H9 (cell line): ENCODE measurements around the gene OMP. TPM values are rescaled to one million over a fixed set of nuclear protein-coding genes. Genes with fewer than 3 reads are reported as not detected.

ENCODE experiments used
- DNase-seq: peaks from one replicate; pipeline ENCODE4 v3.0.0-alpha.2; 2017
- H2AFZ ChIP-seq: one replicate; pipeline ENCODE4 v1.6.1; 2013; ENCODE audit warnings: mild to moderate bottlenecking, low read length, control low read depth, moderate library complexity
- H2AK5ac ChIP-seq: 2 replicates; pipeline ENCODE4 v1.6.1; 2013; ENCODE audit warnings: low read length, control low read depth, mixed read lengths; ENCODE audit not compliant: insufficient read length
- H2BK120ac ChIP-seq: one replicate; pipeline ENCODE4 v1.6.1; 2013; ENCODE audit warnings: low read depth, mild to moderate bottlenecking, low read length, control low read depth, inconsistent platforms; ENCODE audit not compliant: poor library complexity, severe bottlenecking
- H2BK12ac ChIP-seq: 2 replicates; pipeline ENCODE4 v1.6.1; 2013; ENCODE audit warnings: low read length, control low read depth, mixed read lengths, low read depth; ENCODE audit not compliant: insufficient read length
- H2BK15ac ChIP-seq: 2 replicates; pipeline ENCODE4 v1.6.1; 2013; ENCODE audit warnings: low read depth, low read length, control low read depth
- H2BK20ac ChIP-seq: one replicate; pipeline ENCODE4 v1.6.1; 2013; ENCODE audit warnings: low read depth, mild to moderate bottlenecking, low read length, control low read depth, inconsistent platforms; ENCODE audit not compliant: poor library complexity, severe bottlenecking
- H2BK5ac ChIP-seq: 2 replicates; pipeline ENCODE4 v1.6.1; 2013; ENCODE audit warnings: low read length, control low read depth, mixed read lengths; ENCODE audit not compliant: insufficient read length
- H3K14ac ChIP-seq: 2 replicates; pipeline ENCODE4 v1.6.1; 2013; ENCODE audit warnings: low read length, control low read depth; ENCODE audit not compliant: insufficient read depth
- H3K18ac ChIP-seq: 2 replicates; pipeline ENCODE4 v1.6.1; 2013; ENCODE audit warnings: low read depth, mild to moderate bottlenecking, mixed read lengths, low read length, control low read depth; ENCODE audit not compliant: insufficient read length
- H3K23ac ChIP-seq: 2 replicates; pipeline ENCODE4 v1.6.1; 2013; ENCODE audit warnings: low read length, control low read depth, mixed read lengths, low read depth; ENCODE audit not compliant: insufficient read length
- H3K23me2 ChIP-seq: 2 replicates; pipeline ENCODE4 v1.6.1; 2013; ENCODE audit warnings: low read depth, mild to moderate bottlenecking, mixed read lengths, low read length, control low read depth; ENCODE audit not compliant: insufficient read length, poor library complexity, severe bottlenecking
- H3K27ac ChIP-seq: 2 replicates; pipeline ENCODE4 v1.5.1; 2013; ENCODE audit warnings: low read length, control low read depth, mixed read lengths, low read depth; ENCODE audit not compliant: insufficient read length
- H3K27me3 ChIP-seq: 2 replicates; pipeline ENCODE4 v1.6.1; 2013; ENCODE audit warnings: low read length, control low read depth, inconsistent platforms; ENCODE audit not compliant: insufficient read depth
- H3K4ac ChIP-seq: 2 replicates; pipeline ENCODE4 v1.6.1; 2013; ENCODE audit warnings: low read depth, mild to moderate bottlenecking, control low read depth, inconsistent platforms, low read length, moderate library complexity
- H3K4me1 ChIP-seq: 2 replicates; pipeline ENCODE4 v1.6.1; 2013; ENCODE audit warnings: low read length, control low read depth, inconsistent platforms; ENCODE audit not compliant: insufficient read depth
- H3K4me2 ChIP-seq: 2 replicates; pipeline ENCODE4 v1.6.1; 2013; ENCODE audit warnings: low read length, control low read depth, mixed read lengths; ENCODE audit not compliant: insufficient read length, insufficient read depth
- H3K56ac ChIP-seq: 2 replicates; pipeline ENCODE4 v1.6.1; 2013; ENCODE audit warnings: low read depth, mild to moderate bottlenecking, mixed read lengths, low read length, control low read depth; ENCODE audit not compliant: insufficient read length
- H3K79me1 ChIP-seq: 2 replicates; pipeline ENCODE4 v1.6.1; 2013; ENCODE audit warnings: low read depth, mild to moderate bottlenecking, moderate library complexity, low read length, control low read depth, inconsistent platforms; ENCODE audit not compliant: insufficient read depth, poor library complexity, severe bottlenecking
- H3K79me2 ChIP-seq: 2 replicates; pipeline ENCODE4 v1.6.1; 2013; ENCODE audit warnings: low read length, control low read depth, inconsistent platforms; ENCODE audit not compliant: insufficient read depth
- H3K9ac ChIP-seq: 2 replicates; pipeline ENCODE4 v1.6.1; 2013; ENCODE audit warnings: low read length, control low read depth, mixed read lengths; ENCODE audit not compliant: insufficient read length; ENCODE audit errors: extremely low read depth
- H3K9me3 ChIP-seq: one replicate; pipeline ENCODE4 v1.6.1; 2013; ENCODE audit warnings: low read depth, low read length, inconsistent platforms; ENCODE audit not compliant: control insufficient read depth
- H3T11ph ChIP-seq: one replicate; pipeline ENCODE4 v1.6.1; 2013; ENCODE audit warnings: mild to moderate bottlenecking, low read length, control low read depth, inconsistent platforms
- H4K20me1 ChIP-seq: one replicate; pipeline ENCODE4 v1.6.1; 2013; ENCODE audit not compliant: control insufficient read depth, insufficient read length, insufficient read depth
- H4K5ac ChIP-seq: 2 replicates; pipeline ENCODE4 v1.6.1; 2013; ENCODE audit warnings: low read depth, mild to moderate bottlenecking, mixed read lengths, low read length, control low read depth; ENCODE audit not compliant: insufficient read length
- H4K8ac ChIP-seq: replicated peaks from 2 replicates; pipeline ENCODE4 v1.6.1; 2013; ENCODE audit warnings: low read length, control low read depth, mixed read lengths, low read depth; ENCODE audit not compliant: insufficient read length
- H4K91ac ChIP-seq: 2 replicates; pipeline ENCODE4 v1.6.1; 2013; ENCODE audit warnings: low read depth, mild to moderate bottlenecking, moderate library complexity, mixed read lengths, low read length, control low read depth; ENCODE audit not compliant: insufficient read length
- H3K27ac Mint-ChIP-seq, 3 experiments: 2 replicates in 2 of 3; 3 replicates in 1 of 3; pipeline ENCODE4 v1.8.0; 2020 to 2021; ENCODE audit warnings: mixed read lengths in 3 of 3, mild to moderate bottlenecking in 1 of 3, moderate library complexity in 1 of 3
- H3K27me3 Mint-ChIP-seq: 2 replicates; pipeline ENCODE4 v1.8.0; 2021; ENCODE audit warnings: low read depth, mild to moderate bottlenecking, moderate library complexity, mixed read lengths
- H3K36me3 Mint-ChIP-seq, 3 experiments: 2 replicates in 2 of 3; 3 replicates in 1 of 3; pipeline ENCODE4 v1.8.0; 2020 to 2021; ENCODE audit warnings: low read depth in 3 of 3, mixed read lengths in 3 of 3; ENCODE audit not compliant: insufficient read depth in 1 of 3
- H3K4me1 Mint-ChIP-seq, 2 experiments: 2 replicates each; pipeline ENCODE4 v1.8.0; 2020; ENCODE audit warnings: mixed read lengths in 2 of 2
- H3K4me3 Mint-ChIP-seq, 2 experiments: 2 replicates in 1 of 2; 3 replicates in 1 of 2; pipeline ENCODE4 v1.8.0; 2020 to 2021; ENCODE audit warnings: mild to moderate bottlenecking in 2 of 2, mixed read lengths in 2 of 2, moderate library complexity in 1 of 2
- H3K9me3 Mint-ChIP-seq, 2 experiments: 2 replicates in 1 of 2; 3 replicates in 1 of 2; pipeline ENCODE4 v1.8.0; 2020; ENCODE audit warnings: mild to moderate bottlenecking in 2 of 2, mixed read lengths in 2 of 2, moderate library complexity in 1 of 2
- CTCF ChIP-seq: fragments of 200-600 bp; sonication (generic); conservative IDR thresholded peaks from 3 replicates; pipeline ENCODE4 v1.8.0; 2021; ENCODE audit warnings: antibody characterized with exemption, mild to moderate bottlenecking
- WGBS: extraction: QIAGEN DNeasy Blood & Tissue Kit; methylation state at CpG from one replicate; pipeline ENCODE4 v1.1.7; 2013; ENCODE audit warnings: missing lambda C conversion rate, low lambda C conversion rate, mixed read lengths; ENCODE audit not compliant: insufficient read length; ENCODE audit errors: extremely low coverage; 5-methylcytosine and 5-hydroxymethylcytosine counted together
- total RNA-seq: library from RNA; stranded (reverse); gene quantifications from 2 replicates; pipeline ENCODE4 v1.2.1, GENCODE V29; 2021

Gene OMP
- total RNA-seq, 1 experiment from 2014 or later = not detected

GRCh38 chr11:77137421-77137820, 34.8 kb downstream of the OMP start:
- H3K27me3 Mint-ChIP-seq = no peaks in the 10 kb centered on the region
- H2AK5ac ChIP-seq = no peak overlapping the region
- H2BK120ac ChIP-seq = no peak overlapping the region
- H2AFZ ChIP-seq = no peak overlapping the region
- no peak overlapping the region for H3K56ac ChIP-seq
- H4K91ac ChIP-seq = no peak overlapping the region
- no peak overlapping the region for H2BK15ac ChIP-seq
- H3K4ac ChIP-seq = no peak overlapping the region
- H2BK20ac ChIP-seq = no peak overlapping the region
- H3K27ac ChIP-seq = no peak overlapping the region
- peaks cover 10 to 15% of the 10 kb centered on the region in 2 experiments for H3K4me1 Mint-ChIP-seq
- no peak overlapping the region for H2BK12ac ChIP-seq
- no peak for DNase-seq
- H3K18ac ChIP-seq = no peak overlapping the region
- no peak overlapping the region for H3K9ac ChIP-seq
- no peak overlapping the region for H4K5ac ChIP-seq
- H3K79me2 ChIP-seq = no peaks in the 10 kb centered on the region
- no peak overlapping the region for H4K8ac ChIP-seq
- no peak overlapping the region for H3K14ac ChIP-seq
- no peaks in the 10 kb centered on the region for H3K23me2 ChIP-seq
- no peak overlapping the region for H3K4me3 Mint-ChIP-seq
- no peaks in the 10 kb centered on the region; the same call in 1 of the 2 replicates for H3K4me1 ChIP-seq
- H4K20me1 ChIP-seq = peaks cover 2% of the 10 kb centered on the region
- no peaks in the 10 kb centered on the region for H3K27me3 ChIP-seq
- no CpG with 5 or more reads among the region's 11 CpGs for WGBS
- H3K79me1 ChIP-seq = no peaks in the 10 kb centered on the region
- no peak overlapping the region for H3K4me2 ChIP-seq
- no peak for TF ChIP-seq CTCF
- H3T11ph ChIP-seq = no peak overlapping the region
- H3K9me3 Mint-ChIP-seq = no peaks in the 10 kb centered on the region
- H3K36me3 Mint-ChIP-seq = no peaks in the 10 kb centered on the region
- H2BK5ac ChIP-seq = no peak overlapping the region
- H3K9me3 ChIP-seq = no peaks in the 10 kb centered on the region
- H3K27ac Mint-ChIP-seq = no peak overlapping the region
- H3K23ac ChIP-seq = no peak overlapping the region
